ENCODE measurements around the gene FMN1. TPM values are rescaled to one million over a fixed set of nuclear protein-coding genes. Genes with fewer than 3 reads are reported as not detected.

Gene FMN1
- total RNA-seq, 2 donors from 2014 or later = 0.60 to 1.1 TPM

- peak; percentile 85 for TF ChIP-seq CTCF (conservative IDR thresholded peaks at IDR 0.05)
- Mint-ChIP-seq H3K27me3 (ENCODE audit: insufficient read depth) (no peaks in the 10 kb centered on the region), H3K4me3 (no peak overlapping the region), H3K27ac (no peak overlapping the region), H3K9me3 (peaks cover 8% of the 10 kb centered on the region), H3K4me1 (peaks cover 15% of the 10 kb centered on the region), H3K36me3 (ENCODE audit: low read depth) (no peaks in the 10 kb centered on the region)
- Histone ChIP-seq H3K9ac (ENCODE audit: extremely low read depth, low read length, poor library complexity, severe bottlenecking) (no peak overlapping the region), H3K4me1 (ENCODE audit: control insufficient read depth, insufficient read depth, low read length) (no peaks in the 10 kb centered on the region), H3K27me3 (ENCODE audit: control insufficient read depth, insufficient read depth, low read length, poor library complexity, severe bottlenecking) (no peaks in the 10 kb centered on the region), H3K9me3 (ENCODE audit: control insufficient read depth, low read length) (peaks cover 7% of the 10 kb centered on the region), H3K4me3 (ENCODE audit: low read length) (no peak overlapping the region), H3K36me3 (ENCODE audit: control insufficient read depth, insufficient read depth, low read length) (no peaks in the 10 kb centered on the region), H3K27ac (ENCODE audit: low read depth, low read length) (no peak overlapping the region)
- 88% methylated on average over 1 of the region's 1 CpG; no CpG with 5 or more reads in 1 of the 2 experiments for WGBS, 2 experiments (ENCODE audit: insufficient coverage in 1 of 2, insufficient read length in 1 of 2)
- DNase-seq = no peak
Measured at GRCh38 chr15:32994810-32995424, 199.6 kb downstream of the FMN1 start.

GRCh38 chr15:32993285-32993684 is 201.2 kb downstream of the FMN1 start:
- H3K36me3 Mint-ChIP-seq (ENCODE audit: low read depth) = no peaks in the 10 kb centered on the region
- TF ChIP-seq CTCF (conservative IDR thresholded peaks at IDR 0.05) = peak; percentile 73
- peaks cover 15% of the 10 kb centered on the region for H3K4me1 Mint-ChIP-seq
- Histone ChIP-seq H3K9me3 (ENCODE audit: control insufficient read depth, low read length) (no peaks in the 10 kb centered on the region), H3K9ac (ENCODE audit: extremely low read depth, low read length, poor library complexity, severe bottlenecking) (no peak overlapping the region), H3K4me3 (ENCODE audit: low read length) (no peak overlapping the region), H3K4me1 (ENCODE audit: control insufficient read depth, insufficient read depth, low read length) (no peaks in the 10 kb centered on the region), H3K27me3 (ENCODE audit: control insufficient read depth, insufficient read depth, low read length, poor library complexity, severe bottlenecking) (no peaks in the 10 kb centered on the region), H3K27ac (ENCODE audit: low read depth, low read length) (no peak overlapping the region), H3K36me3 (ENCODE audit: control insufficient read depth, insufficient read depth, low read length) (no peaks in the 10 kb centered on the region)
- H3K27ac Mint-ChIP-seq = no peak overlapping the region
- no peaks in the 10 kb centered on the region for H3K27me3 Mint-ChIP-seq (ENCODE audit: insufficient read depth)
- no peak for DNase-seq
- H3K9me3 Mint-ChIP-seq = no peaks in the 10 kb centered on the region
- H3K4me3 Mint-ChIP-seq = no peak overlapping the region

GRCh38 chr15:32991619-32992111 is 202.8 kb downstream of the FMN1 start:
- 90% methylated on average over 2 to 6 of the region's 7 CpGs for WGBS, 2 experiments (ENCODE audit: insufficient coverage in 1 of 2, insufficient read length in 1 of 2)
- H3K27ac Mint-ChIP-seq = no peak overlapping the region
- no peak overlapping the region for H3K27ac ChIP-seq (ENCODE audit: low read depth, low read length)
- no peak overlapping the region for H3K4me3 Mint-ChIP-seq
- H3K4me3 ChIP-seq (ENCODE audit: low read length) = no peak overlapping the region
- H3K4me1 ChIP-seq (ENCODE audit: control insufficient read depth, insufficient read depth, low read length) = no peaks in the 10 kb centered on the region
- TF ChIP-seq CTCF (conservative IDR thresholded peaks at IDR 0.05) = no peak
- H3K9ac ChIP-seq (ENCODE audit: extremely low read depth, low read length, poor library complexity, severe bottlenecking) = no peak overlapping the region
- H3K4me1 Mint-ChIP-seq = peaks cover 15% of the 10 kb centered on the region
- no peaks in the 10 kb centered on the region for H3K9me3 ChIP-seq (ENCODE audit: control insufficient read depth, low read length)
- H3K27me3 ChIP-seq (ENCODE audit: control insufficient read depth, insufficient read depth, low read length, poor library complexity, severe bottlenecking) = no peaks in the 10 kb centered on the region
- no peaks in the 10 kb centered on the region for H3K27me3 Mint-ChIP-seq (ENCODE audit: insufficient read depth)
- no peaks in the 10 kb centered on the region for H3K36me3 ChIP-seq (ENCODE audit: control insufficient read depth, insufficient read depth, low read length)
- DNase-seq = no peak
- no peaks in the 10 kb centered on the region for H3K36me3 Mint-ChIP-seq (ENCODE audit: low read depth)
- H3K9me3 Mint-ChIP-seq = no peaks in the 10 kb centered on the region

All from endodermal cell (in vitro differentiated cells).